GM18873 (cell line): ENCODE results near the gene ATG9B.
"Not testable (repeated sequence)": the region's sequence is repeated elsewhere in the genome, so short reads cannot be mapped to it uniquely, and the experiment has no call there.

Experiments used
- ATAC-seq: cut with Tn5 transposase; IDR thresholded peaks from one replicate; pipeline ENCODE4 v1.9.1; 2021; ENCODE audit warnings: mild to moderate bottlenecking, moderate library complexity, moderate number of reproducible peaks; ENCODE audit not compliant: unreplicated experiment, low FRiP score

The ATG9B gene

GRCh38 chr7:151017370-151017952, 6.8 kb downstream of the ATG9B start:
- ATAC-seq, result no peak

GRCh38 chr7:151016942-151017341, 7.4 kb downstream of the ATG9B start:
- no peak for ATAC-seq

- no peak for ATAC-seq
Measured at GRCh38 chr7:151016505-151016904, 7.8 kb downstream of the ATG9B start.

- no peak for ATAC-seq
Measured at GRCh38 chr7:151015967-151016366, 8.3 kb downstream of the ATG9B start.

- no peak for ATAC-seq
Measured at GRCh38 chr7:151014950-151015349, 9.3 kb downstream of the ATG9B start.

GRCh38 chr7:151013733-151014497, 10.4 kb downstream of the ATG9B start:
- ATAC-seq, result no peak

- no peak for ATAC-seq
Measured at GRCh38 chr7:151013356-151013732, 10.9 kb downstream of the ATG9B start.

GRCh38 chr7:151012911-151013347, 11.4 kb downstream of the ATG9B start:
- ATAC-seq, result no peak

GRCh38 chr7:151012031-151012692, 12.1 kb downstream of the ATG9B start:
- no peak for ATAC-seq

- not testable (repeated sequence) for ATAC-seq
Measured at GRCh38 chr7:151011616-151012015, 12.7 kb downstream of the ATG9B start.

GRCh38 chr7:151011097-151011409, 13.2 kb downstream of the ATG9B start:
- no peak for ATAC-seq

- ATAC-seq, result no peak
Measured at GRCh38 chr7:151010307-151011096, 13.8 kb downstream of the ATG9B start.

- ATAC-seq, result no peak
Measured at GRCh38 chr7:151010037-151010306, 14.3 kb downstream of the ATG9B start.

GRCh38 chr7:151009327-151010036, 14.8 kb downstream of the ATG9B start:
- ATAC-seq, result no peak

GRCh38 chr7:151008511-151009323, 15.6 kb downstream of the ATG9B start:
- peak; percentile 69 for ATAC-seq

GRCh38 chr7:151008143-151008510, 16.2 kb downstream of the ATG9B start:
- no peak for ATAC-seq

GRCh38 chr7:151007469-151007898, 16.8 kb downstream of the ATG9B start:
- no peak for ATAC-seq

GRCh38 chr7:151006590-151007300, 17.5 kb downstream of the ATG9B start:
- no peak for ATAC-seq

- ATAC-seq, result no peak
Measured at GRCh38 chr7:151005566-151005965, 18.7 kb downstream of the ATG9B start.
